A549 (cell line): ENCODE results near the gene HTR3D. TPM values are rescaled to one million over a fixed set of nuclear protein-coding genes. Genes with fewer than 3 reads are reported as not detected.
"Not testable (repeated sequence)": the region's sequence is repeated elsewhere in the genome, so short reads cannot be mapped to it uniquely, and the experiment has no call there.

Source experiments
- ATAC-seq, 2 experiments: fragments of 200-7000 bp in 1 of 2; fragments of >200 bp in 1 of 2; cut with Nextera tagmentation in 1 of 2; cut with Tn5 transposase in 1 of 2; 3 replicates each; pipeline versions ENCODE4 v1.8.0 to v1.9.1; 2018 to 2020; ENCODE audit warnings: mild to moderate bottlenecking in 1 of 2, moderate library complexity in 1 of 2
- CTCF ChIA-PET: fragments of 300-600 bp; sonication (Branson Sonifier 250); formaldehyde crosslinking; extraction: SDS; loops from one replicate; lab custom pipeline; 2021; ENCODE audit warnings: antibody characterized with exemption, inconsistent platforms; lab: Yijun Ruan, JAX
- POLR2A ChIA-PET: fragments of 350-600 bp; formaldehyde crosslinking; extraction: SDS; loops from one replicate; lab custom pipeline; 2021; ENCODE audit warnings: antibody characterized with exemption, inconsistent platforms; lab: Yijun Ruan, JAX
- DNase-seq, 2 experiments: peaks; one replicate each; pipeline versions ENCODE4 v3.0.0 to v3.0.0-alpha.2; 2011 to 2016; ENCODE audit warnings: low read depth in 1 of 2, low spot score in 1 of 2
- FAIRE-seq: peaks from 2 replicates; lab custom pipeline; 2011; peaks lifted over from hg19 to GRCh38; lab: Jason Lieb, UNC
- H3K27ac ChIP-seq, 2 experiments: fragments of >200 bp; sonication (Bioruptor Twin); formaldehyde crosslinking; 3 replicates each; pipeline ENCODE4 v1.5.1; 2016 to 2017
- H3K4me1 ChIP-seq: fragments of >200 bp; sonication (Bioruptor Twin); formaldehyde crosslinking; 3 replicates; pipeline ENCODE4 v1.6.1; 2016
- H3K4me2 ChIP-seq: fragments of >200 bp; sonication (Bioruptor Twin); formaldehyde crosslinking; 3 replicates; pipeline ENCODE4 v1.6.1; 2016
- H3K4me3 ChIP-seq: fragments of >200 bp; sonication (Bioruptor Twin); formaldehyde crosslinking; 3 replicates; pipeline ENCODE4 v1.5.1; 2016
- H3K9me3 ChIP-seq: fragments of >200 bp; sonication (Bioruptor Twin); formaldehyde crosslinking; 3 replicates; pipeline ENCODE4 v1.6.1; 2016
- CHD2 ChIP-seq: fragments of 150-350 bp; IDR thresholded peaks from 2 replicates; pipeline ENCODE4 v1.6.1; 2014; ENCODE audit warnings: low read length; ENCODE audit not compliant: partially characterized antibody
- ESRRA ChIP-seq: fragments of 150-350 bp; IDR thresholded peaks from 2 replicates; pipeline ENCODE4 v1.6.1; 2014; ENCODE audit warnings: mild to moderate bottlenecking, low read length, borderline replicate concordance
- FOSL2 ChIP-seq, 2 experiments: fragments of 450-650 bp in 1 of 2; fragments of >200 bp in 1 of 2; sonication (Bioruptor Twin) in 1 of 2; formaldehyde crosslinking; IDR thresholded peaks; 2 replicates each; pipeline versions ENCODE4 v1.5.0 to v1.6.1; 2016 to 2020; ENCODE audit warnings: mild to moderate bottlenecking in 1 of 2, moderate library complexity in 1 of 2
- HOXA7 ChIP-seq: fragments of 250-450 bp; sonication (Bioruptor Pico); IDR thresholded peaks from 2 replicates; pipeline ENCODE4 v1.5.0; 2020; ENCODE audit warnings: mild to moderate bottlenecking, moderate library complexity
- KDM5A ChIP-seq: fragments of 200-600 bp; sonication (generic); IDR thresholded peaks from 2 replicates; pipeline ENCODE4 v1.6.1; 2016; ENCODE audit warnings: antibody characterized with exemption, mild to moderate bottlenecking
- MAFK ChIP-seq: fragments of 450-650 bp; IDR thresholded peaks from 2 replicates; pipeline ENCODE4 v1.6.1; 2014; ENCODE audit not compliant: partially characterized antibody
- NFE2L2 ChIP-seq: fragments of 150-350 bp; conservative IDR thresholded peaks from 2 replicates; pipeline ENCODE4 v1.6.1; 2014; ENCODE audit warnings: low read length
- RARB ChIP-seq: fragments of 250-450 bp; sonication (Bioruptor Pico); IDR thresholded peaks from 2 replicates; pipeline ENCODE4 v1.8.0; 2021; ENCODE audit warnings: mild to moderate bottlenecking, moderate library complexity
- WGBS: methylation state at CpG from one replicate; pipeline ENCODE4 v1.1.6; 2017; ENCODE audit errors: missing lambda C conversion rate; 5-methylcytosine and 5-hydroxymethylcytosine counted together
- polyA plus RNA-seq, 4 experiments: library from polyadenylated mRNA; depleted of rRNA in 3 of 4; stranded (reverse); fragments of >200 nt; fragmentation: RNase III in 1 of 4; extraction: RNeasy Plus Mini Kit Qiagen cat#74134 plus additional on column Dnase treatment in 1 of 4; gene quantifications; 2 replicates in 3 of 4; 3 replicates in 1 of 4; pipeline ENCODE4 v1.2.3, GENCODE V29; 2011 to 2017
- TF ChIP-seq, protein P1 (sequence below): fragments of 150-350 bp; IDR thresholded peaks from 2 replicates; pipeline ENCODE4 v1.6.1; 2014; ENCODE audit warnings: low read depth, mild to moderate bottlenecking, low read length
- TF ChIP-seq, protein P2 (sequence below): IDR thresholded peaks from 2 replicates; pipeline ENCODE4 v1.6.1; 2012

The HTR3D gene
- polyA plus RNA-seq, 2 of the 4 experiments (the other 2 are of a cell fraction), result not detected

DNA sequence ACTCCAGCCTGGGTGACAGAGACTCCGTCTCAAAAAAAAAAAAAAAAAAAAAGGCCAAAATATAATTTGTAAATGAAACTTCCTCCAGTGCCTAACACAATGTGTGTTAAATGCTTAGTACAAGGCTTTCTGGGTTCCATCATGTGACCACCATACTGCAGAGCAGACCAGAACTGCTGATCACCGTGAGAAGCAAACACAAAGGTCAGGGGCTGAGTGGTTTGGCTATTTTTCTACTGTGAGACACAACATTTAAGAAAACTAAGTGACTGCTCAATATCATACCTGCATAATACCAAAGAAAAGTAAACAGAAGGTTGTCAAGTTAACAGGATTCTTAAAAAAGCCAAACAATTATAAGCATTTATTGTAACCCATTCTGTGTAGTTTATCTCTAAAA, 27.1 kb upstream of the HTR3D start:
- TF ChIP-seq KDM5A (no peak), CHD2 (no peak)
- TF ChIP-seq, all 56 proteins: peak for 0
- Histone ChIP-seq H3K27ac (no peak overlapping the region), H3K4me3 (no peak overlapping the region), H3K4me1 (peaks cover 11% of the 10 kb centered on the region), H3K9me3 (no peaks in the 10 kb centered on the region), H3K4me2 (no peak overlapping the region)
- ChIA-PET POLR2A (no interaction called here), CTCF (no interaction called here)
- WGBS, result 100% methylated on average over 2 of the region's 2 CpGs
- DNase-seq, result no peak
- no peak for FAIRE-seq
- ATAC-seq, result no peak

GRCh38 chr3:184005941-184006507, 25.5 kb upstream of the HTR3D start:
- POLR2A ChIA-PET, result no interaction called here

DNA sequence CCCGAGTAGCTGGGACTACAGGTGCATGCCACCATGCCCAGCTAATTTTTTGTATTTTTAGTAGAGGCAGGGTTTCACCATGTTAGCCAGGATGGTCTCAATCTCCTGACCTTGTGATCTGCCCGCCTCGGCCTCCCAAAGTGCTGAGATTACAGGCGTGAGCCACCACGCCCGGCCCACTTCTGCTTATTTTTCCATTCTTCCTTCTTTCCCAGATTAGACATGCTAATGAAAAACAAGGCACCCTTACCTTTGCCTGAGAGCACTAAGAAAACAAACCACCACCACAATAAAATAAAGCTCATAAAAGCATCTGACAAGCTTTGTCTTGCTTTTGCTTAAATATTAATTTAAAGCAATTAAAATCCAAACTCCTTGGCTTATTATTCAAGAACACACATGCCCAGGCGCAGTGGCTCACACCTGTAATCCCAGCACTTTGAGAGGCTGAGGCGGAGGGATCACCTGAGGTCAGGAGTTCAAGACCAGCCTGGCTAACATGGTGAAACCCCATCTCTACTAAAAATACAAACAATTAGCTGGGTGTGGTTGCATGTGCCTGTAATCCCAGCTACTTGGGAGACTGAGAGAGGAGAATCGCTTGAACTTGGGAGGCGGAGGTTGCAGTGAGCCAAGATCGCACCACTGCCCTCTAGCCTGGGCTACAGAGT, 24.3 kb upstream of the HTR3D start:
- WGBS, result 95% methylated on average over 11 of the region's 11 CpGs
- H3K9me3 ChIP-seq, H3K4me3 ChIP-seq, H3K27ac ChIP-seq, H3K4me2 ChIP-seq, FAIRE-seq, POLR2A ChIA-PET, DNase-seq, ATAC-seq: not testable (repeated sequence)
- peaks cover 11% of the 10 kb centered on the region for H3K4me1 ChIP-seq
- CTCF ChIA-PET, result interaction anchor here (1.0 to 1.9 kb wide), 2 partner anchors 9 to 10 kb away, joined by 7 to 8 read pairs; partner anchors contain the start of gene ABCC5

More at GRCh38 chr3:184005941-184006507, 25.5 kb upstream of the HTR3D start:
- ATAC-seq (peak in 1 of 2 experiments; percentile 59; a peak in 3 of 6 replicates), DNase-seq (peak in 1 of 2 experiments; percentile 24), FAIRE-seq (no peak)
- Histone ChIP-seq H3K4me2 (peak overlapping the region; percentile 46), H3K4me1 (peaks cover 11% of the 10 kb centered on the region), H3K9me3 (no peaks in the 10 kb centered on the region), H3K27ac (peak overlapping the region; percentile 69 to 78), H3K4me3 (no peak overlapping the region)
- TF ChIP-seq, protein P1, sequence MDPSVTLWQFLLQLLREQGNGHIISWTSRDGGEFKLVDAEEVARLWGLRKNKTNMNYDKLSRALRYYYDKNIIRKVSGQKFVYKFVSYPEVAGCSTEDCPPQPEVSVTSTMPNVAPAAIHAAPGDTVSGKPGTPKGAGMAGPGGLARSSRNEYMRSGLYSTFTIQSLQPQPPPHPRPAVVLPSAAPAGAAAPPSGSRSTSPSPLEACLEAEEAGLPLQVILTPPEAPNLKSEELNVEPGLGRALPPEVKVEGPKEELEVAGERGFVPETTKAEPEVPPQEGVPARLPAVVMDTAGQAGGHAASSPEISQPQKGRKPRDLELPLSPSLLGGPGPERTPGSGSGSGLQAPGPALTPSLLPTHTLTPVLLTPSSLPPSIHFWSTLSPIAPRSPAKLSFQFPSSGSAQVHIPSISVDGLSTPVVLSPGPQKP, result no peak
- TF ChIP-seq NFE2L2 (peak; percentile 92), HOXA7 (CRISPR knock-in tag) (no peak), FOSL2 (IDR thresholded peaks at IDR 0.05) (no peak), FOSL2 (CRISPR knock-in tag; IDR thresholded peaks at IDR 0.05) (no peak), MAFK (peak; percentile 95)
- CTCF ChIA-PET, result interaction anchor here (0.8 to 1.9 kb wide), 4 partner anchors 10 to 111 kb away, joined by 3 to 7 read pairs (median 4); partner anchors contain the start of gene ABCC5
- WGBS, result 74% methylated on average over 11 of the region's 11 CpGs

GRCh38 chr3:184008161-184008560, 23.4 kb upstream of the HTR3D start:
- TF ChIP-seq RARB, result no peak
- TF ChIP-seq, protein P1, result no peak
- TF ChIP-seq ESRRA, result no peak
- TF ChIP-seq, protein P2, sequence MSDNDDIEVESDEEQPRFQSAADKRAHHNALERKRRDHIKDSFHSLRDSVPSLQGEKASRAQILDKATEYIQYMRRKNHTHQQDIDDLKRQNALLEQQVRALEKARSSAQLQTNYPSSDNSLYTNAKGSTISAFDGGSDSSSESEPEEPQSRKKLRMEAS, result no peak
- ATAC-seq, result no peak
- H3K4me1 ChIP-seq, result peaks cover 11% of the 10 kb centered on the region
- H3K9me3 ChIP-seq, result no peaks in the 10 kb centered on the region
- H3K4me2 ChIP-seq, result no peak overlapping the region
- H3K4me3 ChIP-seq, result no peak overlapping the region
- ChIA-PET POLR2A (no interaction called here), CTCF (no interaction called here)
- no peak for DNase-seq
- no peak overlapping the region for H3K27ac ChIP-seq
- WGBS, result 64% methylated on average over 3 of the region's 3 CpGs
- FAIRE-seq, result no peak
